H1 (cell line): ENCODE results near the gene ARNT2. TPM values are rescaled to one million over a fixed set of nuclear protein-coding genes. Genes with fewer than 3 reads are reported as not detected.

Experiments
- BACH1 ChIP-seq: IDR thresholded peaks from 2 replicates; pipeline ENCODE4 v1.6.1; 2012; ENCODE audit warnings: low read length, improper control_type of control experiment
- EZH2 ChIP-seq: fragments of 200-600 bp; sonication (generic); IDR thresholded peaks from 2 replicates; pipeline ENCODE4 v1.7.1; 2012; ENCODE audit warnings: low read depth, mild to moderate bottlenecking, moderate library complexity, low read length, inconsistent platforms; ENCODE audit not compliant: severe bottlenecking
- KDM1A ChIP-seq: fragments of 200-600, 300-600 bp; sonication (generic); IDR thresholded peaks from 2 replicates; pipeline ENCODE4 v1.7.1; 2016; ENCODE audit warnings: mild to moderate bottlenecking, low read length, borderline replicate concordance
- PHF8 ChIP-seq: fragments of 200-600 bp; sonication (generic); conservative IDR thresholded peaks from 2 replicates; pipeline ENCODE4 v1.7.1; 2012; ENCODE audit warnings: low read depth, mild to moderate bottlenecking, inconsistent platforms, low read length, moderate library complexity
- SIRT6 ChIP-seq: IDR thresholded peaks from one replicate; pipeline ENCODE4 v1.7.1; 2012; ENCODE audit warnings: low read length, inconsistent platforms
- SP1 ChIP-seq: IDR thresholded peaks from 2 replicates; pipeline ENCODE4 v1.6.1; 2011; ENCODE audit warnings: low read depth, low read length
- SUZ12 ChIP-seq: fragments of 200-600 bp; sonication (generic); IDR thresholded peaks from 2 replicates; pipeline ENCODE4 v1.6.1; 2012; ENCODE audit warnings: mild to moderate bottlenecking, inconsistent platforms, low read length, moderate library complexity, mixed read lengths
- YY1 ChIP-seq: IDR thresholded peaks from 2 replicates; pipeline ENCODE4 v1.6.1; 2011; ENCODE audit warnings: low read depth, mild to moderate bottlenecking, low read length
- polyA plus RNA-seq, 7 experiments: library from polyadenylated mRNA; depleted of rRNA in 3 of 7; stranded (reverse) in 5 of 7; unstranded in 2 of 7; fragments of >200 nt in 5 of 7; fragments of 200-250 nt in 2 of 7; gene quantifications; 1 replicate in 5 of 7; 2 replicates in 1 of 7; 4 replicates in 1 of 7; pipeline versions ENCODE4 v1.2.1 to v1.2.3, GENCODE V29; 2011 to 2013; ENCODE audit warnings: missing spikeins in 2 of 7, mixed read lengths in 2 of 7
- total RNA-seq: library from RNA; stranded (reverse); fragmentation: NEBNext Ultra II Directional; extraction: Animal tissue kit (Norgen Biotek cat#: 25700); gene quantifications from 2 replicates; pipeline ENCODE4 v1.2.1, GENCODE V29; 2021
- TF ChIP-seq, protein P1 (sequence below): fragments of 300-600 bp; sonication (generic); IDR thresholded peaks from 2 replicates; pipeline ENCODE4 v1.7.1; 2012; ENCODE audit warnings: low read length, moderate library complexity, mild to moderate bottlenecking, inconsistent platforms; ENCODE audit not compliant: insufficient replicate concordance

The ARNT2 gene
- total and polyA plus RNA-seq, 2 of the 8 experiments (the other 6 are each of a cell fraction or from before 2014, with no cell fraction given): 9.5 to 14.6 TPM

DNA sequence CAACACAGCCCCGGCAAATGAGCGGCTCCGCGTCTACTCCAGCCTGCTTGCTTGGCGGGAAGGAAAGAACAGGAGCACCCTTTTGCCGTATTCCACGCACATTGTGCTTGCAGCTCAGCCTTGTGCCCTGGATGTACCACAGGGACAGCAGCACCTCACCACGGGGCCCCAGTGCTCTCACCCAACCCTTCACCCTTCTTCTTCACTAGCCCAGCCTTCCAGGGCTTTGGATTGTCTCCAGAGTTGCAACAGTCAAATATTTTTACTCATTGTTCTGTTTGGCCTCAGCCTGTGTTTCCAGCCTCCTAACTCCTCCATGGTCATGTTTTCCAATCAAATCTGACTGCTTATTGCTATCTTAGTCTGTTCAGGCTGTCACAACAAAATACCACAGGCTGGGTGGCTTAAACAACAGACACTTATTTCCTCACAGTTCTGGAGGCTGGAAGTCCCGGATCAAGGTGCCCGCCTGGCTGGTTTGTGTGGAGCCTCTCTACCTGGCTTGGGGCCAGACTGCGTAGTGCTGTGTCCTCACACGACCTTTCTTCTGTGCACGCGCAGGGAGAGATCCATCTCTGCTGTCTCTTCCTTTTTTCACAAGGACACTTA lies 211.7 kb downstream of the ARNT2 start (continued):
- TF ChIP-seq YY1: no peak
- TF ChIP-seq SIRT6: no peak
- TF ChIP-seq EZH2: no peak
- TF ChIP-seq BACH1: no peak
- TF ChIP-seq, protein P1, sequence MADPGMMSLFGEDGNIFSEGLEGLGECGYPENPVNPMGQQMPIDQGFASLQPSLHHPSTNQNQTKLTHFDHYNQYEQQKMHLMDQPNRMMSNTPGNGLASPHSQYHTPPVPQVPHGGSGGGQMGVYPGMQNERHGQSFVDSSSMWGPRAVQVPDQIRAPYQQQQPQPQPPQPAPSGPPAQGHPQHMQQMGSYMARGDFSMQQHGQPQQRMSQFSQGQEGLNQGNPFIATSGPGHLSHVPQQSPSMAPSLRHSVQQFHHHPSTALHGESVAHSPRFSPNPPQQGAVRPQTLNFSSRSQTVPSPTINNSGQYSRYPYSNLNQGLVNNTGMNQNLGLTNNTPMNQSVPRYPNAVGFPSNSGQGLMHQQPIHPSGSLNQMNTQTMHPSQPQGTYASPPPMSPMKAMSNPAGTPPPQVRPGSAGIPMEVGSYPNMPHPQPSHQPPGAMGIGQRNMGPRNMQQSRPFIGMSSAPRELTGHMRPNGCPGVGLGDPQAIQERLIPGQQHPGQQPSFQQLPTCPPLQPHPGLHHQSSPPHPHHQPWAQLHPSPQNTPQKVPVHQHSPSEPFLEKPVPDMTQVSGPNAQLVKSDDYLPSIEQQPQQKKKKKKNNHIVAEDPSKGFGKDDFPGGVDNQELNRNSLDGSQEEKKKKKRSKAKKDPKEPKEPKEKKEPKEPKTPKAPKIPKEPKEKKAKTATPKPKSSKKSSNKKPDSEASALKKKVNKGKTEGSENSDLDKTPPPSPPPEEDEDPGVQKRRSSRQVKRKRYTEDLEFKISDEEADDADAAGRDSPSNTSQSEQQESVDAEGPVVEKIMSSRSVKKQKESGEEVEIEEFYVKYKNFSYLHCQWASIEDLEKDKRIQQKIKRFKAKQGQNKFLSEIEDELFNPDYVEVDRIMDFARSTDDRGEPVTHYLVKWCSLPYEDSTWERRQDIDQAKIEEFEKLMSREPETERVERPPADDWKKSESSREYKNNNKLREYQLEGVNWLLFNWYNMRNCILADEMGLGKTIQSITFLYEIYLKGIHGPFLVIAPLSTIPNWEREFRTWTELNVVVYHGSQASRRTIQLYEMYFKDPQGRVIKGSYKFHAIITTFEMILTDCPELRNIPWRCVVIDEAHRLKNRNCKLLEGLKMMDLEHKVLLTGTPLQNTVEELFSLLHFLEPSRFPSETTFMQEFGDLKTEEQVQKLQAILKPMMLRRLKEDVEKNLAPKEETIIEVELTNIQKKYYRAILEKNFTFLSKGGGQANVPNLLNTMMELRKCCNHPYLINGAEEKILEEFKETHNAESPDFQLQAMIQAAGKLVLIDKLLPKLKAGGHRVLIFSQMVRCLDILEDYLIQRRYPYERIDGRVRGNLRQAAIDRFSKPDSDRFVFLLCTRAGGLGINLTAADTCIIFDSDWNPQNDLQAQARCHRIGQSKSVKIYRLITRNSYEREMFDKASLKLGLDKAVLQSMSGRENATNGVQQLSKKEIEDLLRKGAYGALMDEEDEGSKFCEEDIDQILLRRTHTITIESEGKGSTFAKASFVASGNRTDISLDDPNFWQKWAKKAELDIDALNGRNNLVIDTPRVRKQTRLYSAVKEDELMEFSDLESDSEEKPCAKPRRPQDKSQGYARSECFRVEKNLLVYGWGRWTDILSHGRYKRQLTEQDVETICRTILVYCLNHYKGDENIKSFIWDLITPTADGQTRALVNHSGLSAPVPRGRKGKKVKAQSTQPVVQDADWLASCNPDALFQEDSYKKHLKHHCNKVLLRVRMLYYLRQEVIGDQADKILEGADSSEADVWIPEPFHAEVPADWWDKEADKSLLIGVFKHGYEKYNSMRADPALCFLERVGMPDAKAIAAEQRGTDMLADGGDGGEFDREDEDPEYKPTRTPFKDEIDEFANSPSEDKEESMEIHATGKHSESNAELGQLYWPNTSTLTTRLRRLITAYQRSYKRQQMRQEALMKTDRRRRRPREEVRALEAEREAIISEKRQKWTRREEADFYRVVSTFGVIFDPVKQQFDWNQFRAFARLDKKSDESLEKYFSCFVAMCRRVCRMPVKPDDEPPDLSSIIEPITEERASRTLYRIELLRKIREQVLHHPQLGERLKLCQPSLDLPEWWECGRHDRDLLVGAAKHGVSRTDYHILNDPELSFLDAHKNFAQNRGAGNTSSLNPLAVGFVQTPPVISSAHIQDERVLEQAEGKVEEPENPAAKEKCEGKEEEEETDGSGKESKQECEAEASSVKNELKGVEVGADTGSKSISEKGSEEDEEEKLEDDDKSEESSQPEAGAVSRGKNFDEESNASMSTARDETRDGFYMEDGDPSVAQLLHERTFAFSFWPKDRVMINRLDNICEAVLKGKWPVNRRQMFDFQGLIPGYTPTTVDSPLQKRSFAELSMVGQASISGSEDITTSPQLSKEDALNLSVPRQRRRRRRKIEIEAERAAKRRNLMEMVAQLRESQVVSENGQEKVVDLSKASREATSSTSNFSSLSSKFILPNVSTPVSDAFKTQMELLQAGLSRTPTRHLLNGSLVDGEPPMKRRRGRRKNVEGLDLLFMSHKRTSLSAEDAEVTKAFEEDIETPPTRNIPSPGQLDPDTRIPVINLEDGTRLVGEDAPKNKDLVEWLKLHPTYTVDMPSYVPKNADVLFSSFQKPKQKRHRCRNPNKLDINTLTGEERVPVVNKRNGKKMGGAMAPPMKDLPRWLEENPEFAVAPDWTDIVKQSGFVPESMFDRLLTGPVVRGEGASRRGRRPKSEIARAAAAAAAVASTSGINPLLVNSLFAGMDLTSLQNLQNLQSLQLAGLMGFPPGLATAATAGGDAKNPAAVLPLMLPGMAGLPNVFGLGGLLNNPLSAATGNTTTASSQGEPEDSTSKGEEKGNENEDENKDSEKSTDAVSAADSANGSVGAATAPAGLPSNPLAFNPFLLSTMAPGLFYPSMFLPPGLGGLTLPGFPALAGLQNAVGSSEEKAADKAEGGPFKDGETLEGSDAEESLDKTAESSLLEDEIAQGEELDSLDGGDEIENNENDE: no peak
- TF ChIP-seq SUZ12: no peak
- no peak for TF ChIP-seq KDM1A
- no peak for TF ChIP-seq SP1
- TF ChIP-seq PHF8: no peak
- TF ChIP-seq, all 59 proteins: peak for 0
